G401 (cell line): ENCODE measurements around the gene RINL. TPM values are rescaled to one million over a fixed set of nuclear protein-coding genes. Genes with fewer than 3 reads are reported as not detected.
A peak's percentile ranks its signal among the peaks of the same experiment; 100 is the strongest.
"Not testable (repeated sequence)": the region's sequence is repeated elsewhere in the genome, so short reads cannot be mapped to it uniquely, and the experiment has no call there.

Source experiments
- DNase-seq: peaks from one replicate; pipeline ENCODE4 v3.0.0-alpha.2; 2015; ENCODE audit warnings: low spot score
- in situ Hi-C: cut with HindIII; loops from 2 replicates; pipeline ENCODE4 v1.10.0; 2016; ENCODE audit warnings: low sequenced_read_pairs, mixed read lengths
- total RNA-seq: library from RNA; depleted of rRNA; stranded (reverse); fragments of >200 nt; shearing (Covaris generic); gene quantifications from 2 replicates; pipeline ENCODE4 v1.2.3, GENCODE V29; 2014

Gene RINL
- total RNA-seq, 1 experiment from 2014 or later = 7.3 TPM

DNA sequence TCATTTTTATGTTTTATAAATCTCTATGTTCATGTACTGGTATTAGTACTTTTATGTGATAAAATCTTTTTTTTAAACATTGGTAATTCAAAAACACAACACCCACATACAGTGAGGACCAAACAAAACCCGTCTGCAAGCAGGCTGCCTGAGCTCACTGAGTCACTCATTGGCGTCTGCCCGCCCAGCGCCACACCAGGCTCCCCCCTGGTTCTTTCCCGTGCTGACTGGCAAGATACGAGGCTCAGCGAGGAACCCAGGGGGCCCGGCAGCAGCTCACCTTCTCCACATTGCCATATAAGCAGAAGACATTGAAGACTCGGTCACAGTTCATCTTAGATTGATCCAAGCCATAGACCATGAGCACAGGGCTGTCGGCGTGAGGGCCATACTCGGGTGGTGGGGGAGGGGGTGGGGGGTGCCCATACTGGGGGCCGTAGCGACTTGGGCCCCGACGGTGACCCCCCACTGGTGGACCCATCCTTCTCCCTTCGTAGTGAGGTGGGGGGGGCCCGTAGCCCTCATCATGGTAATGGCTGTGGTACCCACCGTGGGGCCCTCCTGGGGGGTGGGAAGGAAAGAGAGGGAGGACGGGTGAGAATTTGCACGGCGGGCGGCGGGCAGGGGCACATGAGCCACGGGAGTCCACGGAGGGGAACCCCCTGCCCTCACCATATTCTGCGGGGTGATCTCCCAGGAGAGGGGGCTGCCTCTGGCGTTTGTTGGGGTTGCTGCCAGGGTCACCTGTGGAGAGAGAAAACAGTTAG, 38.1 kb downstream of the RINL start:
- no peak for DNase-seq
- in situ Hi-C loops = no loop called here

DNA sequence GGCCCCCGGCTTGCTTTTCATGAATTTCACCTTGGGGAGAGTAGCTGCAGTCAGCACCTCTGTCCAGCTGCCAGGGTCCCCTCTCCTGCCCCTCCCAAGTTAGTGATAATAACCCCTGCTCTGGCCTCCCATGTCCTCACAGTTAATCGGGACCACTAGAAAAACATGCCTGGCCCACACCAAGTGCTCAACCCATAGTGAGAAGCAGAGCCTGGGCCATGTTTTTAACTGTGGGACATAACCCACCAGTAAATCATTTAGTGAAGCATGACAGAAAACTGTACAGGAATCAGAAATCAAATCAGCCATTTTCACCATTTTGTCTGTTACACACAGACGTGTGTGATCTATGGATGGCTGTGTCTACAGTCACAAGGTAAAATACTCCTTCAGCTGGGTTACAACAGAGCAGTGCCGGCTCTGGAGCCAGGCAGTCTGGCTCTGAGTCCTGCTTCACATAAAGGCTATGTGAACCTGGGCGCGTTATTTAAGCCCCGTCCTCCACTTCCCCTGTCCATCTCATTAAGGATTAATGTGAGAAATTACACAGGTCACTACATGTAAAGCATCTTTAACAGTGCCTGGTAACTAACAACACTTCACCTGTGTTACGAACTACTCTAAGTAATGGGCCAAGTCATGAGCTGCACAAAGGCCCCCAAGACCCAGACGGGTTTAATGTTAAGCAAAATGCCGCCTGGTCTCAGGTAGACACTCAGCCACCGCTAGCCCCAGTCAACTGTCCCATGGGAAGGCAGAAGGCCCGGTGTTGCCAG, 38.9 kb downstream of the RINL start:
- in situ Hi-C loops = no loop called here
- DNase-seq = no peak

DNA sequence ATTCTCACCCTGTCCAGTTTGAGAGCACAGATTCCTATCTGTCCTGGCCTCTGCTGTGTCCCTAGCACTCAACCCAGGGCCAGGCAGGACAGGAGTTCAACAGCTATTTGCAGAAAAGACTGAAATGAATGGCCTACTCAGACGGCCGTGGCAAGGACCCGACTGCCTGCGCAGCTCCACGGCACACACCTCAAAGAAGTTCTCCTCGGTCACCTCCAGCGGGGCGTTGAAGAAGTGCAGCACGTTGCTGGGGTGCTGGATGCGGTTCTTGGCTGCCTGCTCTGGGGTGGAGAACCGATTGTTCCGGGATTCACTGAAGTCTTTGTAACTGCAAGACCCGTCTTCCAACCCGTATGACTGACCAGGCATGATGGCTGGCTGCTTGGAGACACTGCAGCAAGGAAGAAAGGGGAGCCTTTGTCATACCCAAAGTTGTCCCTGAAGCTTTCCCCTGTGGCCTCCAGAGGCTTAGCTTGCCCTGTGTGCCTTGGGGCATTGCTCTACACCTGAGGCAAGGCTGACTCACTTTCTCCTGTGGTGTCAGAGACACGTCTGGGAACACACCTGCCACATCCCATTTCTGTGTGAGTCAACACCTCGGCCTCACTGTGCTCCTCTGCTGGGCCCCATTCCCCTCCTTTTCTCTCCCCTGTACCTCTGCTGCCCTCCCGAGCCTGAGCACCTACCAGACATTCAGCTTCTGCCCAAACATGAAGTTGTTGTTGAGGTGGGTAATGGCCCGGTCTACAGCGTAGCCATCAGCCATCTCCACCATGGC, 39.7 kb downstream of the RINL start:
- in situ Hi-C loops = no loop called here
- no peak for DNase-seq

DNA sequence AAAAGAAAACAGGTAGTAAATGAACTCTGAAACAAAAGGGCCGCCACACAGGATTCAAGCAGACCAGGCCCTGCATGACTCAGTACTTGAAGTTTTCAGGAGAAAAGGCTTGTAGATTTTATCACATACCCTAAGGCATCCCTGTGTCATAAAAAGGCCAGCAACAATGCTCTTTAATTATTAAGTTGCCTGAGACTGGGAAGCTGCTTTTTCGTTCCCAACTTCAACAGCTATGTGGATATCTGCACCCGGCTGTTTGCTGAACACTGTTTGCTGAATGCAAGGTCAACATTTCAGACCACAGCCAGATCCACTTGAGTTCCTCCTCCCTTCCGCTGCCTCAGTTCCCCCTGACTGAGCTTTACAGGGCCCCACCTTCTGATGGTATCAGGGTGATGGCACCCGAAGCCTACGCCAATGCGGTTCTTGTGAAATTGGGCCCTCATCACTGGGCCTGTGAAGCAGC, 40.4 kb downstream of the RINL start:
- DNase-seq = no peak
- in situ Hi-C loops = no loop called here

DNA sequence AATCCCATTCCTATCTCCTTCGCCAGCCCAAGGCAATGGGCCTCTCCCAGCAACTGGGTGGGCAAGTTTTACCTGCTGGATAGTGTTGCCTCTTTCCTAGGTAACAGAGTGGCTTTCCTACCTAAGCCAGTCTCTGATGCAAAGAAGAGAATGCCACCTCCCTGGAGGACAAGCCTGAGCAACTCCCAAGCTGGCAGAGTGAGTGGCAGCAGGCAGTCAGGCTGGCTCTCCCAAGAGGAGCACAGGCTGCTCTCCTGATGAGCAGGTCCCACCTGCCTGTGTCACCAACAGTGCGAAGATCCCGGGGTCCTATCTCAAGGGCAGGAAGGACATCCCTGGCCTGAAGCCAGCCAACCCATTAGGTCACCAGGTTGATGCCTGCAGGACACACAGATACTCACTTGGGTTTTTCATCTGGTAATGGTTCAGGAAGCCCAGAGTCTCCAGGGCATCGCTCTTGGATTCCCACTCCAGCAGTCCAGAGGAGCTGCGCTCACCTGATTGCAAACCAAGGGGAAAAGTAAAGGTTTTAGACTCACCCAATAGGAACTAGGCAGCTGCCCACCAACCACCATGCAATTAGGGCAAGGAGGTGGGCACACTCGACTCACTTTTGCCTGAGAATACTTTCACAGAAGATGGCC, 41.0 kb downstream of the RINL start:
- no peak for DNase-seq
- in situ Hi-C loops = no loop called here

DNA sequence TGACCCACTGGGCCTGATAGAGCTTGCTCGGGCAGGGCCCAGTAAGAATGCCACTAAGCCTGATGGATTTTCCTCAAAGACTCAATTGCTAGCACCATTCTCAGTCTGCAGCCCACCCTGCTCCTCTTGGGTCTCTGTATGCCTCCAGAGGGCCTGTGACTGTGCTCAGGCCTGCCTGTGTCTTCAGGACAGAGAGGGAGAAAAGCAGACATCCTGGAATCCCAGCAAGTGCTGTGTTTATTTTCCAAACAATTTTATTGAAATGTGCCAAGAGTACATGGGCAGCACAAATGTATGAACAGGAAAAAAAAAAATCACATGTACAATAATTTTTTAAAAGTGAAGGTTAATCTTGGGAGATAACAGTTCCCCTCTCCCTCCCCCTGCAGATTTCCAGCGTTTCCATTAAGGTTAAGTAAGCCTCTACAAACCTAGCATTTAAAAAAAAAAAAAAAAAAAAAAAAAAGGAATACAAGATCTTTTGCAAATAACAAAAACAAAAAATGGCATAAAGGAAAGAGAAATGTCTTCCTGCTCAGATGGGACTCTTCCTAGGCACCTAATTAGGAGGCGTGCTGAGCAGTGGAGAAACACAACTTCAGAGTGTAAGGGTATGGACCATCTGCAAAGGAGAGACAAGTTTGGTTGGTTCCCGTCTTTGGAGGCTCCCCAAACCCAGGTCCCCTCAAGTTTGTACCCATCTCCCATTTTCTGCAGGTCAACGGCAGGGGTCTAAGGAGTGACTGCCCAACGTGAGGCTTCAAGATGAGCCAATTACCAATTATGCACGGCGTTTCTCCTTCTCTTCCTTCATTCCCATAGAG, 41.7 kb downstream of the RINL start:
- no peak for DNase-seq
- in situ Hi-C loops = no loop called here

DNA sequence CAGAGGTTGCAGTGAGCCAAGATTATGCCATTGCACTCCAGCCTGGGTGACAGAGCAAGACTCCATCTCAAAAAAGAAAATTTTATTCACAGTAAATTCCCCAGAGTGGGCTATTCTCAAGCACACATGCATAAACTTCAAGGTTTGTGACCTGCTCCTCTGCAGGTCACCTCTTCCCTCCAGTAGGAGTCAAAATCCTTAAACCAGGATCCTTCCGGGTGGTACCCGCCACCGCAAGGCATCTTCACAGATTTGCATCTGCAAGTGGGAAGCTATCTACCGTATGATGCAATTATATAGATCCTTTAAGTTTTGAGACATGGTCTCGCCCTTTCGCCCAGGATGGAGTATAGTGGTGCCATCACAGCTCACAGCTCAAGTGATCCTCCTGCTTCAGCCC, 43.5 kb downstream of the RINL start:
- in situ Hi-C loops = no loop called here

DNA sequence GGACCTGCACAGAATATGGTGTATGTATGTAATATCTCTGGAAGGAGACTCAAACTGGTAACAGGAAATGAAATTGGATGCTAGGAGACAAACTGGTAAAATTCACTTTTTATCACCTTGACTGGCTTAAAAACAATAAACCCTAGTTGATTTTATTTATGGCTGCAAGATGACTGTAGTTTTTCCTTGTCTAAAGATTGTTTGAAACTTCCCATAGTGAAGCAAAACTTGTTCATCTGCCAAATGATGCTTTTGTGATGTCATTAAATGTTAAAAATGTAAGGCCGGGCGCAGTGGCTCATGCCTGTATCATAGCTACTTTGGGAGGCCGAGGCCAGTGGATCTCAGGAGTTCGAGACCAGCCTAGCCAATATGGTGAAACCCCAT, 44.0 kb downstream of the RINL start:
- in situ Hi-C loops = no loop called here
- DNase-seq = no peak

More for the DNA sequence above, 43.5 kb downstream of the RINL start:
- no peak for DNase-seq

DNA sequence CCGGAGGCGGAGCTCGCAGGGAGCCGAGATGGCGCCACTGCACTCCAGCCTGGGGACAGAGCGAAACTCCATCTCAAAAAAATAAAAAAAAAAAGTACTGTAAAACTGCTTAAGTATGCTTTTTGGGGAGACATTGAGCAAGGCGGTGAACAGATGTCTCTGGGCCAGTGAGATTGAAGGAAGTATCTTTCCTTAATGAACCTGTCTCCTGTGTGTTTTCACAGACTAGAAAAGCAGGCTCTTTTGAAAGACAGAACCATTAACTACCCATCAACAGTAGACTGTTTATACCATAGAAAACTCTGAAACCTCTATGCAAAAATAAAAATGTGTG, 45.0 kb downstream of the RINL start:
- DNase-seq = no peak
- in situ Hi-C loops = no loop called here

DNA sequence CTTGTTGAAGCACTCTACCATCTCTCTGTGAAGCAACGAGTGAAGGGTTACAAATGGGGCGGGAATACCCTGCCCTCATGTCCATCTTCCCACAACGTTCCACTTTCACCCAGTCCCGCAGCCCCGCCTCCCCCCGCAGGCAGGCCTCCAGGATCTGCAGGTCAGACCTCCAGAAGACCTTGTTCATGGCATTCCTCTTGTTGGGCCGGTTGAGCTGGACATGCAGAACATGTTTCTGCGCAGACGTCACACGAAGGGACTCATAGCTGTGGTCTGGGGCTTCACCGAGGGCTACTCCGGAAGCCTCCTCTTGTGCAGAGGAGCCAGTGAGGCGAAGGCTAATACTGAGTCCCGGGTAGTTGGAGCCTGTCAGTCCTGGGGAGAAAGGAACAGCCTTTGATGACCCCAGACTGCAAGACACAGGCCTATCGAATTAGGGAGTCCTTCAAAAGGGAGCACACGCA, 46.9 kb downstream of the RINL start:
- peak; percentile 50 for DNase-seq
- in situ Hi-C loops = no loop called here

DNA sequence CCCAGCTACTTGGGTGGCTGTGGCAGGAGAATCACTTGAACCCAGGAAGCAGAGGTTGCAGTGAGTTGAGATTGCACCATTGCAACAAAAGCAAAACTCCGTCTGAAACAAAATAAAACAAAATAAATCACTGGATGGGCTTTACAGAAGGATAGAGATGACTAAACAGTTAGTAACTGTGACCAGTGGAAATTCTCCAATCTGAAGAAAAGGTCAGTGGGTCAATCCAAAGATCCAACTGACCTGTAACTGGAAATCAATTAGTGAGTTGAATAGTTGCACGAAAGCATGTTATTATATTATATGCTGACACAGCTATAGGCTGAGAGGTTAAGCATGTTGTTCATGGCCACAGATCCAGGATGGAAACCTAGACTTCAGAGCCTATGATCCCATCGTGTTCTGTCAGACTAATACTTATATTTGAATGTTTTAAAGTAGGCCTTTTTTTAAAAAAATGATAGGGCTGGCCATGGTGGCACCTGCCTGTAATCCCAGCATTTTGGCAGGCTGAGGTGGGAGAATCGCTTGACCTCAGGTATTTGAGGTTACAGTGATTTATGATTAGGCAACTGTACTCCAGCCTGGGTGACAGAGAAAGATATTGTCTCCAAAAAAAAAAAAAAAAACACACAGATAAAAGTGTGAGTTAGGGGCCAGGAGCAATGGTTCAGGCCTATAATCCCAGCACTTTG, 47.9 kb downstream of the RINL start:
- DNase-seq = no peak
- in situ Hi-C loops = no loop called here

DNA sequence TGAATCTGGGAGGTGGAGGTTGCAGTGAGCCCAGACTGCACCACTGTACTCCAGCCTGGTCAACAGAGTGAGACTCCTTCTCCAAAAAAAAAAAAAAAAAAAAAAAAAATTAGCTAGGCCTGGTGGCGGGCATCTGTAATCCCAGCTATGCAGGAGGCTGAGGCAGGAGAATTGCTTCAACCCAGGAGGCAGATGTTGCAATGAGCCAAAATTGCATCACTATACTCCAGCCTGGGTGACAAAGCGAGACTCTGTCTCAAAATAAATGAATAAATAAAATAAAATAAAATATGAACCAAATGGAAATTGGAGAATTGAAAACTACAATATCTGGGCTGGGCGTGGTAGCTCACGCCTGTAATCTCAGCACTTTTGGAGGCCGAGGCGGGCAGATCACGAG, 48.9 kb downstream of the RINL start:
- in situ Hi-C loops, DNase-seq: not testable (repeated sequence)

DNA sequence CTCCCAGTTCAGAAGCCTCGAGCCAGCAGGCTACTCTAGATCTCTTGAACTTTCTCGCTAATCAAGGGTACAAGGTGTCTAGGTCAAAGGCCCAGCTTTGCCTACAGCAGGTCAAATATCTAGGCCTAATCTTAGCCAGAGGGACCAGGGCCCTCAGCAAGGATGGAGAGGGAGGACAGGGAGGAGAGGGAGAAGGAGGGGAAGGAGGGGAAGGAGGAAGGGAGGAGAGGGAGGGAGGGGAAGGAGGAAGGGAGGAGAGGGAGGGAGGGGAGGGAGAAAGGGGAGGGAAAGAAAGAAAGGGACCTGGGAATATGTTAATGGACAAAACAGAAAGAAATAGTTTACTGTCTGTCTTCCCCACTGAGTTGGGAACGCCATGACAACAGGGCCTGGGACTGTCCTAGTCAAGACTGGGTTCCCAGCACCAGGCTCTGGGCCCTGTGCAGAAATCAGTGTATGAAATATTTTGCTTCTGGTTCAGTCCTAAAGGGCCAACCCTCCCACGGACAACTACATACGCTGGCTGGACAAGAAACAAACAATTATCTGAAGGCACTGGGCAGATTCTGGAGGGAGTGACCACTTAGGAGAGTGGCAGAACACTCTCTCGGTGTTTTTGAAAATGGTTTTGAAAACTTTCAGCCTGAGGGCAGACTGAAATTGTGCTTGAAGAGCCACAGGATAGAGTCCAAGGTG, 51.1 kb downstream of the RINL start:
- DNase-seq = no peak
- in situ Hi-C loops = no loop called here

DNA sequence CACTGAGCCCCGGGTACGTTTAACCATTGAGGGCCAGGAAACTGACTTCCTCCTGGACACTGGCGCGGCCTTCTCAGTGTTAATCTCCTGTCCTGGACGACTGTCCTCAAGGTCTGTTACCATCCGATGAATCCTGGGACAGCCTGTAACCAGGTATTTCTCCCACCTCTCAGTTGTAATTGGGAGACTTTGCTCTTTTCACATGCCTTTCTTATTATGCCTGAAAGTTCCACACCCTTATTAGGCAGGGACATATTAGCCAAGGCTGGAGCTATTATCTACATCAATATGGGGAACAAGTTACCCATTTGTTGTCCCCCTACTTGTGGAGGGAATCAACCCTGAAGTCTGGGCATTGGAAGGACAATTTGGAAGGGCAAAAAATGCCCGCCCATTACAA, 52.1 kb downstream of the RINL start:
- DNase-seq, in situ Hi-C loops: not testable (repeated sequence)

DNA sequence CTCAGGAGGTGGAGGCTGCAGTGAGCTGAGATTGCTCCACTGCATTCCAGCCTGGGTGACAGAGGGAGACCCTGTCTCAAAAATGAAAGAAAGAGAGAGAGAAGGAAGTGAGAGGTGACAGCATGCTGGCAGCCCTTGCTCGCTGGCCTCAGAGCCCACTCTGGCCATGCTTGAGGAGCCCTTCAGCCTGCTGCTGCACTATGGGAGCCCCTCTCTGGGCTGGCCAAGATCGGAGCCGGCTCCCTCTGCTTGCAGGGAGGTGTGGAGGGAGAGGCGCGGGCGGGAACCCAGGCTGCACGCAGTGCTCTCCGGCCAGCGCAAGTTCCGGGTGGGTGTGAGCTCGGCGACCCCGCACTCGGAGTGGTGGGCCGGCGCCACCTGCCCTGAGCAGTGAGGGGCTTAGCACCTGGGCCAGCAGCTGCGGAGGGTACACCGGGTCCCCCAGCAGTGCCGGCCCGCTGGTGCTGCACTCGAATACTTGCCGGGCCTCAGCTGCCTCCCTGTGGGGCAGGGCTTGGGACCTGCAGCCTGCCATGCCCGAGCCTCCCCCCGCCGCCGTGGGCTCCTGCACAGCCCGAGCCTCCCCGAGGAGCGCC, 56.7 kb downstream of the RINL start:
- DNase-seq, in situ Hi-C loops: not testable (repeated sequence)

DNA sequence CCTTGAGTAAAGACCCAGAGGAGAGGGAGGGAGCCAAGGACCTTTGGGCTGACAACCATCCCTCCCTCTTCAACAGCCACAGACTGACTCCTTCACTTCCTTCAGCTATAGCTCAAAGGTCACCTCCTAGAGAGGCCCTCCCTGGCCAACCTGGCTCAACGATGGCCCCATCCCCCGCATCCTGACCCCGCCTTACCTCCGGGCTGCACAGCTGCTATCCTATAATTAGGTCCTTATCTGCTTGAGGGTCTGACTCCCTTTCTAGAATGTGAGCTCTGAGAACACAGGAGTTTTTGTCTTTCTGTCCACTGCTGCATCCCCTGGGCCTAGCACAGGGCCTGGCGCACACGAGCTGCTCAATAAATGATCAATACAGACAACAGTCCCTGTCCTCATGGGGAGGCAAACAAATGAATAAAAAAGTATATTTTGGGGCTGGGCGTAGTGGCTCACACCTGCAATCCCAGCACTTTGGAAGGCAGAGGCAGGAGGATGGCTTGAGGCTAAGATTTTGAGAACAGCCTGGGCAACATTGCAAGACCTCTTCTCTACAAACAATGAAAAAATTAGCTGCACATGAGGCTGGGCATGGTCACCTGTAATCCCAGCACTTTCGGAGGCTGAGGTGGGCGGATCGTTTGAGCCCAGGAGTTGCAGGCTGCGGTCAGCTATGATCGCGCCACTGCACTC, 58.7 kb downstream of the RINL start:
- DNase-seq = no peak
- in situ Hi-C loops = no loop called here
